Chondrocyte (in vitro differentiated cells): ENCODE measurements around the gene SLC8A1. TPM values are rescaled to one million over a fixed set of nuclear protein-coding genes. Genes with fewer than 3 reads are reported as not detected.
"Not testable (repeated sequence)": the region's sequence is repeated elsewhere in the genome, so short reads cannot be mapped to it uniquely, and the experiment has no call there.

Experiments used
- DNase-seq: peaks from one replicate; pipeline ENCODE4 v3.0.0; 2021; ENCODE audit warnings: mixed read lengths, low spot score
- H3K27ac Mint-ChIP-seq: one replicate; pipeline ENCODE4 v1.8.0; 2021; ENCODE audit warnings: mild to moderate bottlenecking, moderate library complexity, mixed read lengths; ENCODE audit not compliant: unreplicated experiment
- H3K27me3 Mint-ChIP-seq: 2 replicates; pipeline ENCODE4 v1.8.0; 2021; ENCODE audit warnings: low read depth, mixed read lengths
- H3K36me3 Mint-ChIP-seq: 2 replicates; pipeline ENCODE4 v1.8.0; 2021; ENCODE audit warnings: low read depth, mixed read lengths
- H3K4me1 Mint-ChIP-seq: 2 replicates; pipeline ENCODE4 v1.8.0; 2021; ENCODE audit warnings: low read depth, mild to moderate bottlenecking, mixed read lengths
- H3K4me3 Mint-ChIP-seq: one replicate; pipeline ENCODE4 v1.8.0; 2021; ENCODE audit warnings: mild to moderate bottlenecking, moderate library complexity, mixed read lengths; ENCODE audit not compliant: unreplicated experiment
- H3K9me3 Mint-ChIP-seq: 2 replicates; pipeline ENCODE4 v1.8.0; 2021; ENCODE audit warnings: low read depth, mixed read lengths
- total RNA-seq: library from RNA; stranded (reverse); gene quantifications from 3 replicates; pipeline ENCODE4 v1.2.1, GENCODE V29; 2021
- TF ChIP-seq, protein P1 (sequence below): fragments of 200-600 bp; sonication (generic); IDR thresholded peaks from 2 replicates; pipeline ENCODE4 v1.5.0; 2021; ENCODE audit warnings: antibody characterized with exemption, mild to moderate bottlenecking, moderate library complexity

SLC8A1 gene
- total RNA-seq, 1 donor from 2014 or later = 53.7 TPM

DNA sequence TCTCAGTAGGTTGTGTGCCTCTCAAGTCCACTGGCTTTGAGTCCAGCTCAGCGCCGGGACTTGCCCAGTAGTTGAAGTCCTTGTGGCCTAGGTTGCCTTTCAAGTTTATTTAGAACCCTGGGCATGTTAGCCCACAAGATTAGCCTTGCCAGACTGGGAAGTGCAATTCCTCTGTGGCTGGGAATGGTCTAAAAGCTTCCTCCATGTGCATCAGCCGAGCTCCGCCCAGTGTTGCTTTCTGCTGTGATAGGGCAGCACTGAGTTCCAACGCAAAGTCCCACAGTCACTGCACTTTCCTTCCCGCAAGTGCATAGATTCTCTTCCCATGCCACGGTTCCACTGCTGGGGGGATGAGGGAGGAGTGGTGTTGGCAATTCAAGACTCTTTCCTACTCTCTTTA, 364.0 kb downstream of the SLC8A1 start:
- TF ChIP-seq, protein P1, sequence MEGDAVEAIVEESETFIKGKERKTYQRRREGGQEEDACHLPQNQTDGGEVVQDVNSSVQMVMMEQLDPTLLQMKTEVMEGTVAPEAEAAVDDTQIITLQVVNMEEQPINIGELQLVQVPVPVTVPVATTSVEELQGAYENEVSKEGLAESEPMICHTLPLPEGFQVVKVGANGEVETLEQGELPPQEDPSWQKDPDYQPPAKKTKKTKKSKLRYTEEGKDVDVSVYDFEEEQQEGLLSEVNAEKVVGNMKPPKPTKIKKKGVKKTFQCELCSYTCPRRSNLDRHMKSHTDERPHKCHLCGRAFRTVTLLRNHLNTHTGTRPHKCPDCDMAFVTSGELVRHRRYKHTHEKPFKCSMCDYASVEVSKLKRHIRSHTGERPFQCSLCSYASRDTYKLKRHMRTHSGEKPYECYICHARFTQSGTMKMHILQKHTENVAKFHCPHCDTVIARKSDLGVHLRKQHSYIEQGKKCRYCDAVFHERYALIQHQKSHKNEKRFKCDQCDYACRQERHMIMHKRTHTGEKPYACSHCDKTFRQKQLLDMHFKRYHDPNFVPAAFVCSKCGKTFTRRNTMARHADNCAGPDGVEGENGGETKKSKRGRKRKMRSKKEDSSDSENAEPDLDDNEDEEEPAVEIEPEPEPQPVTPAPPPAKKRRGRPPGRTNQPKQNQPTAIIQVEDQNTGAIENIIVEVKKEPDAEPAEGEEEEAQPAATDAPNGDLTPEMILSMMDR = no peak
- H3K4me1 Mint-ChIP-seq = peaks cover 2% of the 10 kb centered on the region
- H3K36me3 Mint-ChIP-seq = peaks cover 6% of the 10 kb centered on the region
- H3K27ac Mint-ChIP-seq = no peak overlapping the region
- no peak for DNase-seq
- peaks cover 4% of the 10 kb centered on the region for H3K27me3 Mint-ChIP-seq
- peaks cover 9% of the 10 kb centered on the region for H3K9me3 Mint-ChIP-seq
- no peak overlapping the region for H3K4me3 Mint-ChIP-seq

DNA sequence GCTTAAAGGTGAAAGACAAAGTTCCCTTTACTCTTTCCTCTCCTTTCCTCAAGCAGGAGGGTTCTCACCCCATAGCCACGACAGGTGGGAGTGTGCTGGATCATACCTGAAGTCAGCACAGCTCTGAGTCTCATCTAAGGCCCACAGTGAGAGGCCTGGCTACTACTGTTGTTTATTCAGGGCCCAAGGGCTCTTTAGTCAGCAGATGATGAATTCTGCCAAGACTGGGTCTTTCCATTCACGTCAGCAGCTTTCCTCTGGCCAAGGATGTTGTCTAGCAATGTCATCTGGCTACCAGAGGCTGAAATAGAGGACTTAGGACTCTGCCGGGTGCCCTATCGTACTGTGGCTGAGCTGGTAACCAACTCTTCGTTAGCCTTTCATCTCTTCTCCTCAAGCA, 364.5 kb downstream of the SLC8A1 start:
- H3K4me3 Mint-ChIP-seq = no peak overlapping the region
- H3K4me1 Mint-ChIP-seq = no peaks in the 10 kb centered on the region
- peaks cover 6% of the 10 kb centered on the region for H3K36me3 Mint-ChIP-seq
- no peak overlapping the region for H3K27ac Mint-ChIP-seq
- no peak for DNase-seq
- peaks cover 14% of the 10 kb centered on the region for H3K9me3 Mint-ChIP-seq
- TF ChIP-seq, protein P1 = no peak
- peaks cover 5% of the 10 kb centered on the region for H3K27me3 Mint-ChIP-seq

DNA sequence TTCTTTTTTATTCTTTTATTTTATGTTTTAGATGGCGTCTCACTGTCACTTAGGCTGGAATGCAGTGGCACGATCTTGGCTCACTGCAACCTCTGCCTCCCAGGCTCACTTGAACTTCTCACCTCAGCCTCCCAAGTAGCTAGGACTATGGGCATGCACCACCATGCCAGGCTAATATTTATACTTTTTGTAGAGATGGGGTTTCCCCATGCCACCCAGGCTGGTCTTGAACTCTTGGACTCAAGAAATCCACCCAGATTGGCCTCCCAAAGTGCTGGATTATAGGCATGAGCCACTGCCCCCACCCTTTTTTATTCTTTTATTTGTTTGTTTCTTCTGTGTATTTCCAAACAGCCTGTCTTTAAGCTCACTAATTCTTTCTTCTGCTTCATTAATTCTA, 366.1 kb downstream of the SLC8A1 start:
- no peaks in the 10 kb centered on the region for H3K4me1 Mint-ChIP-seq
- peaks cover 5% of the 10 kb centered on the region for H3K27me3 Mint-ChIP-seq

DNA sequence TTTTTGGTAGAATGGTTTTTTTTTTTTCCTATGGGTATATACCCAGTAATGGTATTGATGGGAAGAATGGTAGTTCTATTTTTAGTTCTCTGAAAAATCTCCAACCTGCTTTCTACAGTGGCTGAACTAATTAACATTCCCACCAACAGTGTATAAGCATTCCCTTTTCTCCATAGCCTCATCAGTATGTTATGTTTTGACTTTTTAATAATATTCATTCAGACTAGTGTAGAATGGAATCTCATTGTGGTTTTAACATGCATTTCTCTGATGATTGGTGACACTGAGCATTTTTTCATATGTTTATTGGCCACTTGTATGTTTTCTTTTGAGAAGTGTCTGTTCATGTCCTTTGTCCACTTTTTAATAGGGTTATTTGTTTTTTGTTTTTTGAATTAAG, 378.6 kb downstream of the SLC8A1 start:
- H3K4me1 Mint-ChIP-seq, H3K4me3 Mint-ChIP-seq, DNase-seq, H3K36me3 Mint-ChIP-seq, H3K27ac Mint-ChIP-seq: not testable (repeated sequence)
- H3K27me3 Mint-ChIP-seq = peaks cover 16% of the 10 kb centered on the region
- H3K9me3 Mint-ChIP-seq = peaks cover 29% of the 10 kb centered on the region

More for the DNA sequence above, 366.1 kb downstream of the SLC8A1 start:
- H3K4me3 Mint-ChIP-seq = no peak overlapping the region
- TF ChIP-seq, protein P1 = no peak
- no peak for DNase-seq
- no peak overlapping the region for H3K27ac Mint-ChIP-seq
- peaks cover 23% of the 10 kb centered on the region for H3K9me3 Mint-ChIP-seq
- H3K36me3 Mint-ChIP-seq = peaks cover 6% of the 10 kb centered on the region

DNA sequence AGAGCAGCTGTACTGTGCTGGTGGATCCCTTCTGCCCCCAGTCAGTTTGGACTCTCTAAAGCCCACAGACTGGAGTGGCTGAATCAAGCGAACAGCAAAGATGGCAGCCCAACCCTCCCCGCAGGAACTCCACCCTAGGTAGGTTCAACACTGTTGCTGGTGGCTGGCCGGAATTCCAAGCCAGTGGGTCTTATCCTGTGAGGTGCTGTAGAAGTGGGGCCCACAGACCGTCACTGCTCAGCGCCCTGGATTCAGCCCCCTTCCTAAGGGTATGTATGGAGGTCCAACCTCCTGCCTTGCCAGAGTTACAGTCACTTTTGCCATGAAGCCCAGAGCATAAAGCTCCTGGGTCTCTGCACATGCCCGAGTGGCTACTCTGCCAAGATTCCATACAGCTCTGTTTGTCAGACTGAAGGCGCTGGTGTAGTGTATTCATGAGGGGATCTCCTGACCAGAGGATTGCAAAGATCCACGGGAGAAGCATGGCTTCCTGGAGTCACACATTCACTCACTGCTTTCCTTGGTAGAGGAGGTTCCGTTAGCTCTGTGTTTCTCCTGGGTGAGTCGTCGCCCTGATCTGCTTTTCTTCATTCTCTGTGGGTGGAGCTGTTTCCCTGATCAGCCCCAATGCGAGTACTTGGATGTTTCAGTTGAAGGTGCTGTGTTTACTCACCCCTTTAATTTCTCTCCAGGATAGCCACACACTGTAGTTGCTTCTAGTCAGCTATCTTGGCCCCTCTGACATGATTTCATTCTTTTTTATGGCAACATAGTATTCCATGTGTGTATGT, 379.3 kb downstream of the SLC8A1 start:
- H3K36me3 Mint-ChIP-seq = peaks cover 5% of the 10 kb centered on the region

More for the DNA sequence above, 379.3 kb downstream of the SLC8A1 start:
- H3K27me3 Mint-ChIP-seq = peaks cover 18% of the 10 kb centered on the region
- no peaks in the 10 kb centered on the region for H3K4me1 Mint-ChIP-seq
- H3K4me3 Mint-ChIP-seq = no peak overlapping the region
- peaks cover 29% of the 10 kb centered on the region for H3K9me3 Mint-ChIP-seq
- TF ChIP-seq, protein P1 = no peak
- no peak for DNase-seq
- H3K27ac Mint-ChIP-seq = no peak overlapping the region
